Activated CD4-positive, alpha-beta T cell treated with anti-CD3 and anti-CD28 coated beads, Interleukin-2, amount 50 U/mL, for 1 hour (primary cell): ENCODE data around the gene EXOC4.
"Not testable (repeated sequence)": the region's sequence is repeated elsewhere in the genome, so short reads cannot be mapped to it uniquely, and the experiment has no call there.

ENCODE experiments used
- DNase-seq: peaks from one replicate; pipeline ENCODE4 v3.0.0-alpha.2; 2020

Gene EXOC4

GRCh38 chr7:133275446-133276095 is 22.7 kb downstream of the EXOC4 start:
- no peak for DNase-seq

- DNase-seq: not testable (repeated sequence)
These were observed 26.1 kb downstream of the EXOC4 start for GRCh38 chr7:133278975-133279374.

- no peak for DNase-seq
These were observed 29.2 kb downstream of the EXOC4 start for GRCh38 chr7:133282094-133282493.

GRCh38 chr7:133284092-133284491 is 31.2 kb downstream of the EXOC4 start:
- DNase-seq: no peak

GRCh38 chr7:133288970-133289369 is 36.1 kb downstream of the EXOC4 start:
- DNase-seq: no peak

- no peak for DNase-seq
These were observed 37.2 kb downstream of the EXOC4 start for GRCh38 chr7:133290041-133290440.

- DNase-seq: no peak
These were observed 37.9 kb downstream of the EXOC4 start for GRCh38 chr7:133290676-133291333.

GRCh38 chr7:133292631-133293030 is 39.8 kb downstream of the EXOC4 start:
- DNase-seq: no peak

- DNase-seq: no peak
These were observed 40.7 kb downstream of the EXOC4 start for GRCh38 chr7:133293384-133294160.

- DNase-seq: no peak
These were observed 41.4 kb downstream of the EXOC4 start for GRCh38 chr7:133294234-133294633.

GRCh38 chr7:133295484-133295883 is 42.6 kb downstream of the EXOC4 start:
- DNase-seq: no peak

GRCh38 chr7:133297093-133297492 is 44.2 kb downstream of the EXOC4 start:
- no peak for DNase-seq

GRCh38 chr7:133298080-133298479 is 45.2 kb downstream of the EXOC4 start:
- DNase-seq: no peak

- no peak for DNase-seq
These were observed 46.8 kb downstream of the EXOC4 start for GRCh38 chr7:133299676-133300075.

- no peak for DNase-seq
These were observed 47.2 kb downstream of the EXOC4 start for GRCh38 chr7:133300088-133300487.

GRCh38 chr7:133300811-133301210 is 47.9 kb downstream of the EXOC4 start:
- no peak for DNase-seq

- DNase-seq: no peak
These were observed 48.6 kb downstream of the EXOC4 start for GRCh38 chr7:133301444-133301843.

- DNase-seq: no peak
These were observed 50.5 kb downstream of the EXOC4 start for GRCh38 chr7:133303372-133303771.

- DNase-seq: no peak
These were observed 51.1 kb downstream of the EXOC4 start for GRCh38 chr7:133303931-133304330.

- no peak for DNase-seq
These were observed 56.5 kb downstream of the EXOC4 start for GRCh38 chr7:133309333-133309732.

GRCh38 chr7:133310232-133310862 is 57.5 kb downstream of the EXOC4 start:
- no peak for DNase-seq

- no peak for DNase-seq
These were observed 60.7 kb downstream of the EXOC4 start for GRCh38 chr7:133313575-133313974.

- no peak for DNase-seq
These were observed 61.2 kb downstream of the EXOC4 start for GRCh38 chr7:133314084-133314483.
